ENCODE data around the gene GNL3L.
"Not testable (repeated sequence)": the region's sequence is repeated elsewhere in the genome, so short reads cannot be mapped to it uniquely, and the experiment has no call there.

GNL3L gene

GRCh38 chrX:54560411-54560810 lies 30.4 kb downstream of the GNL3L start:
- no peak for DNase-seq

GRCh38 chrX:54561622-54562021 lies 31.6 kb downstream of the GNL3L start:
- DNase-seq = no peak

GRCh38 chrX:54564936-54565335 lies 34.9 kb downstream of the GNL3L start:
- no peak for DNase-seq

GRCh38 chrX:54570332-54570731 lies 40.3 kb downstream of the GNL3L start:
- DNase-seq = no peak

GRCh38 chrX:54572641-54573040 lies 42.6 kb downstream of the GNL3L start:
- not testable (repeated sequence) for DNase-seq

GRCh38 chrX:54597728-54598127 lies 67.7 kb downstream of the GNL3L start:
- no peak for DNase-seq

GRCh38 chrX:54602563-54602962 lies 72.5 kb downstream of the GNL3L start:
- DNase-seq = no peak
